Fibroblast of villous mesenchyme (primary cell): Measurements from ENCODE around the gene ENTPD1. TPM values are rescaled to one million over a fixed set of nuclear protein-coding genes. Genes with fewer than 3 reads are reported as not detected.
"Not testable (repeated sequence)": the region's sequence is repeated elsewhere in the genome, so short reads cannot be mapped to it uniquely, and the experiment has no call there.

Experiments used
- DNase-seq: peaks from one replicate; pipeline ENCODE4 v3.0.0-alpha.2; 2010; ENCODE audit warnings: low read depth
- H3K4me3 ChIP-seq: 2 replicates; pipeline ENCODE4 v1.5.1; 2011; ENCODE audit warnings: low read depth, mild to moderate bottlenecking, low read length
- CTCF ChIP-seq: IDR thresholded peaks from 2 replicates; pipeline ENCODE4 v1.5.1; 2012; ENCODE audit warnings: low read depth, mild to moderate bottlenecking, low read length; ENCODE audit not compliant: insufficient read depth
- total RNA-seq: library from RNA; depleted of rRNA; stranded (reverse); fragments of >200 nt; gene quantifications from 2 replicates; pipeline ENCODE4 v1.2.3, GENCODE V29; 2012

ENTPD1 gene
- total RNA-seq = 0.86 and 1.3 TPM in 2 replicates

DNA sequence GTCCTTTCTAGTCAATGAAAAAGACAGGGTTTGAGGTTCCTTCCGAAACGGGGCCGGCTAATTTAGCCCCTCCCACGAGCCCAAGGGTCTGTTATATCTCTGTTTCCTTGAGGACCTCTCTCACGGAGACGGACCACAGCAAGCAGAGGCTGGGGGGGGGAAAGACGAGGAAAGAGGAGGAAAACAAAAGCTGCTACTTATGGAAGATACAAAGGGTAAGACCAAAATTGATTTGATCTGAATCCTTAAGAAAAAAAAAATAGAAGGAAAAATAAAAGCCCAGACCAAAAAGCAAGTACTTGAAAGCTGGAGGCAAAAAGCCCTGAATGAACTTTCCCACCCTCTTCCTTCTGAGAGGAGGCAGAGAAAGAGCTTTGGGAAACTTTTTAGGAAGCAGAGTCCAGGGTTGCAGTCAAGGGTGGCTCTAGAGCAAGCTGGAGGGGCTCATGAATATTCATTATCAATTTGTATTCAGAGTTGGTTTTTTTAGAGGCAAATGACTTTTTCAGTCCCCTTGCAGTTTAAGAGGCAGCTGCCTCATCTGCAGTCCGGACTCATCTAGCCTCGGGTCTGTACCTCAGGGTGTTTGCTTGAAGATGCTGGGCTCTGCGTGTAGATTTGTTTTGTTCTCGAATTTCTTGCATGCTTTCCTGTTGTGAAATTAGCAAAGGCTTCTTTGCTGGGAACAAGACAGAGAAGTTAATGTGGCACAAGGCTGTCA, at the start of gene ENTPD1:
TSS of gene ENTPD1 (plus strand) at position 123 of the 721 bp plus-strand sequence. CDS start at position 200, 77 bp downstream.
- peak within 1 kb of the TSS; percentile 26 for H3K4me3 ChIP-seq
- peak; percentile 66 for DNase-seq
- TF ChIP-seq CTCF = no peak

DNA sequence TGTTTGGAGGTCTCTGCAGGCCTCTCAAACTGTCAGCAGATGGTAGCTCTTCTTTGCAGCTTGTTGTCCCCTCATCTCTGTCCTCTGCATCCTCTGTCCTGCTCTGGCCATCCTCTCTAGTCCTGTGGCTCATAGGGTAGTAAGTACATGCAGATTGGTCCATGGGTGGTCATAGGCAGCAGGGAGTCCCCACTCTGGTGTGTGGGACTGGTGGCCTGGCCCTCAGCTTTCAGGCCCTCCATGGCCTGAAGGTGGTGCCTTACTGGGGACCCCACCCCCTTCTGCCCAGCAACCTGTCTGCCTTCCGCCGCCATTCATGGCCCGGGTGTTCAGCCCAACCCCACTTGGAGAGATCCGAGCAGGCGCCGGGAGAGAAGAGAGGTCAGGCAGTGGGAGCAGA, 49.4 kb upstream of the ENTPD1 start:
- TF ChIP-seq CTCF = no peak
- H3K4me3 ChIP-seq = no peak overlapping the region
- DNase-seq = no peak

DNA sequence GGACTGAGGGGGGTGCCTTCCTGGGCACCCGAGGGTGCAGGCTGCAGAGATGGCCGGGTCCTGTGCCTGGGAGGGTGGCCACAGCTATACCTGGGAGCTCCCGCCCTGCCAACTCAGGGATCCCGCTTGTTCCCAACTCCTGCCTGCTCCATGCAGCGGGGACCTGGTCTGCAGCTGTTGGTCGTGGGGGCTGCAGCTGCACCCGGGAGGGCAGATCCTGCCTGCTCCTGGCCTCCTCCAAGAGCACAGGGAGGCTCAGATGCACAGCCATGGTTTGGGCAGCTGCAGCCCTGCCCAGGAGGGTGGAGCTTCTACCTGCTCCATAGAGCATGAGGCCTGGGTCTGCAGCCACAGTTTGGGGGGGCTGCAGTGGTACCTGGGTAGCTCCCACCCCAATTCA, 49.0 kb upstream of the ENTPD1 start:
- DNase-seq = no peak
- TF ChIP-seq CTCF = no peak
- H3K4me3 ChIP-seq = no peak overlapping the region

GRCh38 chr10:95711492-95711891, 44.5 kb upstream of the ENTPD1 start:
- H3K4me3 ChIP-seq = no peak overlapping the region
- no peak for TF ChIP-seq CTCF
- no peak for DNase-seq

GRCh38 chr10:95716466-95716865, 39.5 kb upstream of the ENTPD1 start:
- H3K4me3 ChIP-seq = no peak overlapping the region
- no peak for TF ChIP-seq CTCF
- DNase-seq = no peak

GRCh38 chr10:95716866-95717265, 39.1 kb upstream of the ENTPD1 start:
- no peak for DNase-seq
- TF ChIP-seq CTCF = no peak
- H3K4me3 ChIP-seq = no peak overlapping the region

DNA sequence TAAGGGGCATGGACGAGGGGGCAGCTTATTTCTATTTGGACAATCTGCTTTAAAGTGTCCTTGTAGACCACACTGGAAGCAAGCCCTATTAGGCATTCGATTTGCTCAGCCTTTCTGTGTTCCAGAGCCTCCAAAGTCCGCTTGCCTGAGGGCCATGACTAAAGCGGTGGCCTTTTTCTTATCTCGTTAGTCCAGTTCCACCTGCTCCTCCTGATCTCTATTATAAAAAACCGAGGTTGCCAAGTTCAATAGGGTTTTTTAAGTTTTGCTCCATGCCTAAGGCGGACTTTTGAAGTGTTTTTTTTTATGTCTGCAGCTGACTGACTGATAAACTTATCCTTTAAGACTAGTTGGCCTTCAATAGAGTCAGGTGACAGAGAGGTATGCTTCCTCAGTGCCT, 35.2 kb upstream of the ENTPD1 start:
- H3K4me3 ChIP-seq, DNase-seq: not testable (repeated sequence)

DNA sequence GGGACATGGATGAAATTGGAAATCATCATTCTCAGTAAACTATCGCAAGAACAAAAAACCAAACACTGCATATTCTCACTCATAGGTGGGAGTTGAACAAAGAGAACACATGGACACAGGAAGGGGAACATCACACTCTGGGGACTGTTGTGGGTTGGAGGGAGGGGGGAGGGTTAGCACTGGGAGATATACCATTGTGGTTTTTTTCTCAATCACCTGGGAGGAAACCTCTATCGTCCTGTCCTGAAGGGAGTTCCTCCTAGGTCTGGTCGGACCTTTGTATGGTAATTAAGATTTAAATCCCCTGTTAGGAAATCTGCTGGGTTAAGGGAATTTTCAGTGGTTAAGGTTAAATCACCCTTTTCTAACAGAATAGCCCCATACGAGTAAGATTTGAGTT, 33.5 kb upstream of the ENTPD1 start:
- not testable (repeated sequence) for H3K4me3 ChIP-seq, DNase-seq
